Activated naive CD4-positive, alpha-beta T cell treated with anti-CD3 and anti-CD28 coated beads for 36 hours (primary cell): ENCODE data around the gene CROCC2. TPM values are rescaled to one million over a fixed set of nuclear protein-coding genes. Genes with fewer than 3 reads are reported as not detected.

ENCODE experiments used
- CTCF ChIA-PET: fragments of 350-600 bp; sonication (Branson Sonifier 250); formaldehyde crosslinking; loops from one replicate; lab custom pipeline; 2021; ENCODE audit warnings: antibody characterized with exemption; lab: Charles Lee
- DNase-seq: peaks from one replicate; pipeline ENCODE4 v3.0.0-alpha.2; 2020
- H3K27ac Mint-ChIP-seq: one replicate; pipeline ENCODE4 v1.8.0; 2021; ENCODE audit warnings: mild to moderate bottlenecking, mixed read lengths
- H3K27me3 Mint-ChIP-seq: one replicate; pipeline ENCODE4 v1.8.0; 2021; ENCODE audit warnings: low read depth, mixed read lengths
- H3K36me3 Mint-ChIP-seq: one replicate; pipeline ENCODE4 v1.8.0; 2021; ENCODE audit warnings: low read depth, mixed read lengths
- H3K4me1 Mint-ChIP-seq: one replicate; pipeline ENCODE4 v1.8.0; 2021; ENCODE audit warnings: low read depth, mixed read lengths
- H3K4me3 Mint-ChIP-seq: one replicate; pipeline ENCODE4 v1.8.0; 2021; ENCODE audit warnings: mild to moderate bottlenecking, moderate library complexity, mixed read lengths
- H3K9me3 Mint-ChIP-seq: one replicate; pipeline ENCODE4 v1.8.0; 2021; ENCODE audit warnings: mixed read lengths
- intact Hi-C: fragments of 100-400 bp; cut with micrococcal nuclease; formaldehyde crosslinking; loops from one replicate; pipeline ENCODE4 v1.15.1; 2023
- total RNA-seq, 2 experiments: library from RNA; stranded (reverse); gene quantifications; one replicate each; pipeline ENCODE4 v1.2.3, GENCODE V29; 2021

Gene CROCC2
- total RNA-seq, 2 experiments from 2014 or later, result not detected

GRCh38 chr2:241011296-241011600 lies 105.1 kb downstream of the CROCC2 start:
- CTCF ChIA-PET, result interaction anchor here (1.2 to 1.8 kb wide), 2 partner anchors 11 to 28 kb away, joined by 4 to 5 read pairs; no protein-coding TSS in a partner anchor

GRCh38 chr2:241011751-241012510 lies 105.8 kb downstream of the CROCC2 start:
- H3K4me3 Mint-ChIP-seq, result no peak overlapping the region
- intact Hi-C loops, result loop anchor here (2.0 kb wide), 1 partner anchor 25 kb away; no protein-coding TSS in a partner anchor
- no peak overlapping the region for H3K27ac Mint-ChIP-seq
- no peaks in the 10 kb centered on the region for H3K36me3 Mint-ChIP-seq
- H3K4me1 Mint-ChIP-seq, result peaks cover 32% of the 10 kb centered on the region
- H3K27me3 Mint-ChIP-seq, result no peaks in the 10 kb centered on the region
- CTCF ChIA-PET, result interaction anchor here (1.2 kb wide), 1 partner anchor 10 kb away, joined by 4 read pairs; no protein-coding TSS in a partner anchor
- no peaks in the 10 kb centered on the region for H3K9me3 Mint-ChIP-seq
- no peak for DNase-seq

More at GRCh38 chr2:241011296-241011600, 105.1 kb downstream of the CROCC2 start:
- H3K36me3 Mint-ChIP-seq, result no peaks in the 10 kb centered on the region
- intact Hi-C loops, result loop anchor here (2.0 kb wide), 1 partner anchor 26 kb away; no protein-coding TSS in a partner anchor
- DNase-seq, result no peak
- no peaks in the 10 kb centered on the region for H3K9me3 Mint-ChIP-seq
- no peak overlapping the region for H3K4me3 Mint-ChIP-seq
- H3K4me1 Mint-ChIP-seq, result peaks cover 32% of the 10 kb centered on the region
- H3K27me3 Mint-ChIP-seq, result no peaks in the 10 kb centered on the region
- H3K27ac Mint-ChIP-seq, result no peak overlapping the region

- no peaks in the 10 kb centered on the region for H3K27me3 Mint-ChIP-seq
- H3K4me1 Mint-ChIP-seq, result peaks cover 22% of the 10 kb centered on the region
- no peak for DNase-seq
- no peak overlapping the region for H3K4me3 Mint-ChIP-seq
- H3K36me3 Mint-ChIP-seq, result no peaks in the 10 kb centered on the region
- H3K9me3 Mint-ChIP-seq, result no peaks in the 10 kb centered on the region
- H3K27ac Mint-ChIP-seq, result no peak overlapping the region
- CTCF ChIA-PET, result no interaction called here
- intact Hi-C loops, result no loop called here
Measured at GRCh38 chr2:241014224-241014623, 108.1 kb downstream of the CROCC2 start.

- no peak overlapping the region for H3K4me3 Mint-ChIP-seq
- H3K4me1 Mint-ChIP-seq, result peaks cover 17% of the 10 kb centered on the region
- no peak overlapping the region for H3K27ac Mint-ChIP-seq
- no peaks in the 10 kb centered on the region for H3K36me3 Mint-ChIP-seq
- no peaks in the 10 kb centered on the region for H3K9me3 Mint-ChIP-seq
- no peak for DNase-seq
- intact Hi-C loops, result no loop called here
- no peaks in the 10 kb centered on the region for H3K27me3 Mint-ChIP-seq
- CTCF ChIA-PET, result no interaction called here
Measured at GRCh38 chr2:241014764-241015163, 108.6 kb downstream of the CROCC2 start.

- Mint-ChIP-seq H3K27me3 (no peaks in the 10 kb centered on the region), H3K36me3 (no peaks in the 10 kb centered on the region), H3K4me1 (peaks cover 11% of the 10 kb centered on the region), H3K27ac (no peak overlapping the region), H3K4me3 (no peak overlapping the region), H3K9me3 (no peaks in the 10 kb centered on the region)
- CTCF ChIA-PET, result no interaction called here
- no peak for DNase-seq
- intact Hi-C loops, result no loop called here
Measured at GRCh38 chr2:241015439-241015838, 109.3 kb downstream of the CROCC2 start.

- Mint-ChIP-seq H3K4me1 (peaks cover 2% of the 10 kb centered on the region), H3K36me3 (no peaks in the 10 kb centered on the region), H3K27ac (no peak overlapping the region), H3K4me3 (no peak overlapping the region), H3K9me3 (peaks cover 2% of the 10 kb centered on the region), H3K27me3 (no peaks in the 10 kb centered on the region)
- no peak for DNase-seq
- intact Hi-C loops, result no loop called here
- CTCF ChIA-PET, result no interaction called here
Measured at GRCh38 chr2:241017228-241017940, 111.2 kb downstream of the CROCC2 start.

GRCh38 chr2:241018051-241018891 lies 112.1 kb downstream of the CROCC2 start:
- H3K27me3 Mint-ChIP-seq, result no peaks in the 10 kb centered on the region
- H3K27ac Mint-ChIP-seq, result no peak overlapping the region
- H3K4me1 Mint-ChIP-seq, result no peaks in the 10 kb centered on the region
- no peak overlapping the region for H3K4me3 Mint-ChIP-seq
- H3K36me3 Mint-ChIP-seq, result no peaks in the 10 kb centered on the region
- no peak for DNase-seq
- H3K9me3 Mint-ChIP-seq, result peaks cover 5% of the 10 kb centered on the region
- CTCF ChIA-PET, result no interaction called here
- intact Hi-C loops, result no loop called here

- CTCF ChIA-PET, result no interaction called here
- Mint-ChIP-seq H3K27me3 (no peaks in the 10 kb centered on the region), H3K27ac (no peak overlapping the region), H3K9me3 (peaks cover 5% of the 10 kb centered on the region), H3K4me1 (no peaks in the 10 kb centered on the region), H3K4me3 (no peak overlapping the region), H3K36me3 (no peaks in the 10 kb centered on the region)
- intact Hi-C loops, result no loop called here
- no peak for DNase-seq
Measured at GRCh38 chr2:241019441-241020139, 113.5 kb downstream of the CROCC2 start.

GRCh38 chr2:241020201-241020600 lies 114.1 kb downstream of the CROCC2 start:
- Mint-ChIP-seq H3K4me1 (no peaks in the 10 kb centered on the region), H3K36me3 (no peaks in the 10 kb centered on the region), H3K27me3 (no peaks in the 10 kb centered on the region), H3K4me3 (no peak overlapping the region), H3K27ac (no peak overlapping the region), H3K9me3 (peaks cover 8% of the 10 kb centered on the region)
- intact Hi-C loops, result no loop called here
- CTCF ChIA-PET, result no interaction called here
- DNase-seq, result no peak

GRCh38 chr2:241020629-241021190 lies 114.6 kb downstream of the CROCC2 start:
- DNase-seq, result no peak
- Mint-ChIP-seq H3K27ac (no peak overlapping the region), H3K27me3 (no peaks in the 10 kb centered on the region), H3K36me3 (peaks cover 3% of the 10 kb centered on the region), H3K4me1 (no peaks in the 10 kb centered on the region), H3K9me3 (peaks cover 12% of the 10 kb centered on the region), H3K4me3 (no peak overlapping the region)
- CTCF ChIA-PET, result interaction anchor here (1.5 kb wide), 1 partner anchor 37 kb away, joined by 4 read pairs; no protein-coding TSS in a partner anchor
- intact Hi-C loops, result no loop called here

- Mint-ChIP-seq H3K9me3 (peaks cover 22% of the 10 kb centered on the region), H3K36me3 (peaks cover 9% of the 10 kb centered on the region), H3K27ac (no peak overlapping the region), H3K4me1 (no peaks in the 10 kb centered on the region), H3K27me3 (no peaks in the 10 kb centered on the region), H3K4me3 (no peak overlapping the region)
- intact Hi-C loops, result no loop called here
- DNase-seq, result no peak
- CTCF ChIA-PET, result no interaction called here
Measured at GRCh38 chr2:241025639-241026038, 119.5 kb downstream of the CROCC2 start.
